ENCODE measurements around the gene TARP.
"Not testable (repeated sequence)": the region's sequence is repeated elsewhere in the genome, so short reads cannot be mapped to it uniquely, and the experiment has no call there.

The TARP gene

GRCh38 chr7:38296059-38296857 is 22.8 kb upstream of the TARP start:
- no peak for DNase-seq

- peak; percentile 31 for DNase-seq
These were observed 21.5 kb upstream of the TARP start for GRCh38 chr7:38294926-38295325.

- no peak for DNase-seq
These were observed 19.0 kb upstream of the TARP start for GRCh38 chr7:38292442-38292841.

- DNase-seq: no peak
These were observed 18.2 kb upstream of the TARP start for GRCh38 chr7:38291650-38292049.

DNA sequence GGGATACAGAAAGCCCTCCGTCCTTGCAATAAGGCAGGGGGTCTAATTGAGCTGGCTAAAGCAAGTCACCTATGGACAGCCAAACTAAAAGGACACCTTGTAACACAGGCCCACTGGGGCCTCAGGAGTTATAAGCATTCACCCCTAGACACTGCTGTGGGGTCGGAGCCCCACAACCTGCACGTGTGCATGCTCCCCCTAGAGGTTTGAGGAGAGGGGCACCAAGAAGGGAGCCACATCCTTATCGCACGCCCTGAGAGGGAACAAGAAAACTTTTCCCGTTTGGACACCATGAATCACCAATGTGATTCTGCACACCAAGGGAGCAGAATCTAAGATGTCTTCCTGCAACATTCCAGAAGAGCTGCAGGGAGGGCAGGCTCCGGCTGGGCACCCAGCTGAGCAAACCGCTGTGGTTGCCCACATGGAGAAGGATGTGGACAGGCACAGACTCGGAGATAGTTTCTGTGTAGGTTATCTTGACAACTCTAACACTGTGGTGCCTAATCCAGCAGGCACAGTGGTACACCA is 17.7 kb upstream of the TARP start:
- DNase-seq: no peak

DNA sequence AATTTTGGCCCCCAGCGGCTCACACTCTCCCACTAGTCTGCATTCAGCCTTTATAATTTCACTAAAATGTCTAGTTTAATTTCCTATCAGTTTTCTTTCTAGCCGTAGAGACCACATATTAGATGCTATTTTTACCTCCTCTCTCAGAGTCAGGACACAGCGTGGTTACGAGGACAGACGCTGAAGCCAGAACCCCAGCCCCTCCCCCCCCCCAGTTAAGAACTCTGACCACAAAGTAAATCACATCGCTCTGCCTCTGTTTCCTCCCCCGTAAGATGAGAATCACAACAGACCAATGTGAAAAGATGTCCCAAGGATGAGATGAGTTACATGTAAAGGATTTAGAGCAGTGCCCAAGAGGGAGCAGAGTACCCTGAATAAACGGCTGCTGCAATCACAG is 11.1 kb upstream of the TARP start:
- DNase-seq: no peak

DNA sequence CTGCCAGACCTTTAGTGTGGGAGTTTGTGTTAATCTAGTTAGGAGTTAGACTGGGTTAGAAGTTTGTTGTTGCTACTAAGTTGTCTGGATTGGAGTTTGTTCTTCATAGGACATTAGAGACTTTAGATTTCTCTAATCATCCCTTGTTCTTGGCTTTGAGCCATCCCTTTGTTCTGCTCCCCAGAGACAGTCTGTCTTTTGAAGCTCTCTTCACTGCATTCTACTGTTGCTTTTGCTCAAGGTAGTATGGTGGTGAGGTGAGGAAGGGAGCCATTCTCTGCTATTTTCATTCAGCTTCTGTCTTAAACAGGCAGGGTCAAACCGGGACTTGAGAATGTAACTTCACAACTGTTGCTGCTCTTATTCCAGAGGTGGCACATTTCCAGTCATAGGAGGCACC is 10.4 kb upstream of the TARP start:
- DNase-seq: peak; percentile 8

GRCh38 chr7:38283107-38283506 is 9.7 kb upstream of the TARP start:
- DNase-seq: no peak

GRCh38 chr7:38282081-38282480 is 8.6 kb upstream of the TARP start:
- DNase-seq: no peak

- DNase-seq: no peak
These were observed 7.8 kb upstream of the TARP start for GRCh38 chr7:38281266-38281665.

DNA sequence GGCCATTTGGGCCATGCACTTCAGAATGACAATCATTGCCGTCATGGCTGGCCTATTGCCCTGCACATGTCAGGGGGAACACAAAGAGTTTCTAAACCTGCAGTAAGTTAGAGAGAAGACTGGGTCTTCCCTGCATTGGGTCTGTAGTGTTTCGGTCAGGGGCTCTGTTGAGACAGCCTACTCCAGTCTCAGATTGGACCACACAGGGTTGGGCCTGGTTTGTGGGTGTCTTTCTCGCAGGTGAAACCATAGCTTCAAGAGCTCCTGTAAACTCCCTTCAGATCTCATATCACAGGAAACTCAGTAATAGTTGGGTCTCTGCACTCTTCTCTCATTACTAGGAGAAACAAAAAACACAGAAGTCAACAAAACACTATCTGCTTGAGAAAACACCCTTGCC is 7.3 kb upstream of the TARP start:
- no peak for DNase-seq

- no peak for DNase-seq
These were observed 6.6 kb upstream of the TARP start for GRCh38 chr7:38280000-38280399.

DNA sequence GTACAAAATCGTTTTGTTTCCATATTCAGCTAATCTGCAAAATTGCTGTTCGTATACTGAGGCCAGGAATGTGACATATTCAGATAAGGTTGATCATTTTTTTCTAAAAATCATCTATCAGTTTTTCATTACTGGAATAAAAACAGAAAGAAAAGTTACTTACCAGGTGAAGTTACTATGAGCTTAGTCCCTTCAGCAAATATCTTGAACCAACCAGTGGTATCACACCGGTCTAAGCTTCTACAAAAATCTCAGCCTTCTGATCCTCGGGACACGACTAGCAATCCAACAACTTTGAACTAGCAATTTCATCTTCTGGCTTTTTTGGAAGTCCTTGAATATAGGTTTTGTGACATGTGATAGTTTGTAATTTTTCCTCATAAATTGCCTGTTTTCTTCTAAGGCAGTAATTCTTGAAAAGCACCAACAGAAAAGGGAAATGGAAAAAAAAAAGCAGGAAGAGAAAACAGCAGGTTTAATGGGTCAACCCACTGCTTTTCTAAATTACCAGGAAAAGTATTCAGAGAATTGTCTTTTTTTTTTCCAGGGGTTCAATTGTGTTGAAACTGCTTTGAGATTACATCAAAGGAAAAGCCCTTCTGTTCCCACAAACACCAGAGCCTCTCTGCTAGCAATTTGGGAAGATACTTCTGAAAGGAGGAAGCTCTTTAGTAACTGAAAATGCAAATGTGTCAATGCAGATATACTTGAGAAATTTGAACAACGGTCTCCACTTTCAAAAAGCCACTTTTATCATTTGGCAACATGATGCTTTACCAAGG is 2.9 kb upstream of the TARP start:
- no peak for DNase-seq

DNA sequence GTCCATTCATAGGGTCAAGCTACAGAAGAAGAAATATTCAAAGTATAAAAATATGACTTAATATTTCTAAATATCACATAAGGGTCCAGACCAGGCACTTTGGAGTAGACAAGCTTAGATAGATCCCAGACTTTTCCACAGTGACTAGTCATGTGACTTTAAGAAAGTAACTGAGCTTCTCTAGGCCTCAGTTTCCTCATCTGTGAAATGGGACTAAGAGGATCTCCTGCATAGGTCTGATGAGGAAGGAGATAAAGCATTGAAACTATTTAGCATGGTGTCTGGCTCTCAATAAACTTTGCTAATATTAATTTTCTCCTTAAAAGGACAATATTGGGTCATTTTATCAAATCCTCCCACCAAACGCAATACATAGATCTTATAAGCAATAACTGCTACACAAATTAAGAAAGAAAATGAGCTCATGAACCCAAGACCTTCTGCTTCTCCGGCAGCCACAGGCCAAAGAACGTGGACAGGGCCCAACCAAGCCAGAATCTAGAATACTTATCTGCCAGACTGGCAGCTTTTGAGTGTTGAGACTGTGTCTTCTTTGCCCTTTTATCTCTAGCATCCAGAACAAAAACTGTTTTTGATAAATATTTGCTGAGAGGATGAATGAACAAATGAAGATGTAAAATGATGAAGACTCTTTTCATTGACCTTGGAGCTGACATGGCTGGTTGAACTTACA is 1.6 kb upstream of the TARP start:
- no peak for DNase-seq

DNA sequence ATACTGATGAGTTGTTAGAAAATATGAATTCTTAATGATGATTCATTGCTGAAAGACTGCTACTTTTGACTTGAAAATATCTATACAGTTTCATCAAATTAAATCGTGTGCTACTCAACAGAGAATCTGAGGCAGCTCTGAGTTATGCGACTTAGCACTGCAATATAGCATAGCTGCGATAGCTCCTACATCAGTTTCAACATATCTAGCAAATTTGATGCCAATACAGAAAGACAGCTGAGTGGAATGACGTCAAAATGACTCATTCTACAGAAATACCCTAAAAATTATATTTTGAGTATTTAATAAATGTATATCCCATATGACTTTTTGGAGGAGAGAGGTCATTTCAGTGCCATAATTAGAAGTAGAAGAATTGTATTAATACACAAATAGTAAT is 1.1 kb upstream of the TARP start:
- DNase-seq: no peak

DNA sequence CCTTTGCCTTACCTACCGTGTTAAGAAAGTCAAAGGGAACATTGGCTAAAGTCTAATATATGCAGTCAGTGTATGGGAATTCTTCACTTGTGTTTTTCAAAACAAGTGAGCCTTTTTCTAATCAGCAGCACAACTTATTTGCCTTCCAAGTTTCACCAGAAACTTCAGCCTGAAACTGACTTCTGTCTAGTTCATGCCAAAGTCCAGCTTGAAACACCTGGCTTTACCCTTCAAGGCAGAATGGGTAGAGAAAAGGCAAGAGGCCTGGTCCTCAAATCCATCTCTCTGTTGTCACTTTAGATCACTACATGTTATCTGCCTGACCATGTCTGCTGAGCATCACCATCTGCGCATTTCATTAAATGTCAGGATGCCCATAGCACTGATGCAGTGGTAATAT is 3.0 kb downstream of the TARP start:
- DNase-seq: not testable (repeated sequence)

DNA sequence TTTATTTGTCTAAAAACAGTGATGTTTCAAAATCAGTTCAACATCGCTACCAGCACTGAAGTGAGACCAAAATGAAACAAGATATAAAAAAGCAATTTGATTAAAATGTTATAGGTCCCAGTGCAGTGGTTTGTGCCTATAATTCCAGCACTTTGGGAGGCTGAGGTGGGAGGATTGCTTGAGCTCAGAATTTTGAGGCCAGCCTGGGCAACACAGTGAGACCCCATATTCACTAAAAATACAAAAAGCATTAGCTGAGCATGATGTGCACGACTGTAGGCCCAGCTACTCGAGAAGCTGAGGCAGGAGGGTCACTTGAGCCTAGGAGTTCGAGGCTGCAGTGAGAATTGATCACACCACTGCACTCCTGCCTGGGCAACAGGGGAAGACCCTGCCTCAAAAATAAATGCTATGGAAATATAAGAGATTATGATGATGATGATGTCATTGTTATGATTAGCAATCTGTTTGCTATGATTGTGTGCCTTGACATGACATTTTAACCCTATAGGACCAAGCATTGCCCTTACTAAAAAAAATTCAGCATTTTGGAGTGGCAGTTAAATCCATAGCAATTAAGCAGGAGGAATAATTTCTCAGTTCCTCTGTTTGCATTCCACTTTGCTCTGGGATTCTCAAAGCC is 3.6 kb downstream of the TARP start:
- DNase-seq: not testable (repeated sequence)

DNA sequence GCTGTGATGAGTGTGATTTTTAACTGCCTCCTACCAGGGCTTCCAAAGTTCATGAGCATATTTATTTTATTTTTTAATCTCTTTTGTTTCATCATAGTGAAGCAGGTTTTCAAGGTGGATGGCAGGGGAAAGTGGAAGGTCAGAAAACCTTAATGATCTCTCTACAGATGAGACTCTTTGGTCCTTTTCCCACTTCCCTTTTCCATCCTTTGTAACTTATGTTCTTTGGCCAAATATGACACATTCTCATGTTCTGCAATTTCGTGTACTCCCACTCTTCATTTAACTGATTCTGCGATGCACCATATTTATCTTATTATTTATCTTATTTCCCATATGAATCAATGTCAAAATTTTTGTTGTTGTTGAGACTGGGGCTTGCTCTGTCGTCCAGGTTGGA is 7.5 kb downstream of the TARP start:
- DNase-seq: not testable (repeated sequence)

GRCh38 chr7:38264602-38265001 is 8.8 kb downstream of the TARP start:
- DNase-seq: not testable (repeated sequence)

GRCh38 chr7:38263274-38263673 is 10.2 kb downstream of the TARP start:
- DNase-seq: peak; percentile 23

DNA sequence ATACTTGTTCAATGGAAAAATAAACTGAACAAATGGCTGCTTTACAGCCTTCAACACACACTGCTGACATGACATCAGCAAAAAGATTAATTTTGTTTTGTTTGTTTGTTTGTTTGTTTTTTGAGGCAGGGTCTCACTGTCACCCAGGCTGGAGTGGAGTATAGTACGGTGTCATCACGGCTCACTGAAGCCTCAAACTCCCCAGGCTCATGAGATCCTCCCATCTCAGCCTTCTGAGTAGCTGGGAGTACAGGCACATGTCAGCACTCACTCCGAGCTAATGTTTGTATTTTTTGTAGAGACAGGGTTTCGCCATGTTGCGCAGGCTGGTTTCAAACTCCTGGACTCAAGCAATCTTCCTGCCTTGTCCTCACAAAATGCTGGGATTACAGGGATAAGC is 10.9 kb downstream of the TARP start:
- DNase-seq: no peak

GRCh38 chr7:38262026-38262425 is 11.4 kb downstream of the TARP start:
- not testable (repeated sequence) for DNase-seq

DNA sequence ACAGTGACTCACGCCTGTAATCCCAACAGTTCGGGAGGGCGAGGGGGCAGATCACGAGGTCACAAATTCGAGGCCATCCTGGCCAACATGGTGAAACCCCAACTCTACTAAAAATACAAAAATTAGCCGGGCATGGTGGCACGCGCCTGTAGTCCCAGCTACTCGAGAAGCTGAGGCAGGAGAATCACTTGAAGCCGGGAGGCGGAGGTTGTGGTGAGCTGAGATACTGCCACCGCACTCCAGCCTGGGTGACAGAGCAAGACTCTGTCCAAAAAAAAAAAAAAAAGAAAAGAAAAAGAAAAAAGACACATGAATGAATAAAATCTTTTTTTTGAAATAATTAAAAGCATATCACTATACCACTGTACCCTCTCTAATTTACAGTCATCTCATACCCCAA is 11.8 kb downstream of the TARP start:
- not testable (repeated sequence) for DNase-seq

Data from NCI-H69 (cell line).